Stimulated activated CD4-positive, alpha-beta T cell treated with anti-CD3 and anti-CD28 coated beads, Interleukin-15, amount 100 ng/mL, for 1 hour (primary cell): ENCODE results near the gene PCID2.

ENCODE experiments used
- DNase-seq, 2 donors: peaks; one replicate each; pipeline ENCODE4 v3.0.0-alpha.2; 2020; ENCODE audit warnings: low read depth in 1 of 2, low spot score in 1 of 2

The PCID2 gene

GRCh38 chr13:113129921-113130750 is 78.3 kb downstream of the PCID2 start:
- no peak for DNase-seq

- no peak for DNase-seq
These were observed 79.0 kb downstream of the PCID2 start for GRCh38 chr13:113129480-113129879.
